Esophagus (tissue), 2 donors: ENCODE data around the gene VEPH1. TPM values are rescaled to one million over a fixed set of nuclear protein-coding genes. Genes with fewer than 3 reads are reported as not detected.

Source experiments
- H3K27ac ChIP-seq, 2 donors: one replicate each; pipeline ENCODE4 v1.5.1; 2013; ENCODE audit warnings: low read depth in 2 of 2, mild to moderate bottlenecking in 2 of 2, inconsistent platforms in 1 of 2, low read length in 1 of 2, moderate library complexity in 1 of 2
- H3K27me3 ChIP-seq, 2 donors: one replicate each; pipeline ENCODE4 v1.6.1; 2013; ENCODE audit warnings: low read length in 2 of 2, control low read depth in 1 of 2, mild to moderate bottlenecking in 1 of 2; ENCODE audit not compliant: insufficient read depth in 2 of 2, control insufficient read depth in 1 of 2
- H3K36me3 ChIP-seq, 2 donors: one replicate each; pipeline ENCODE4 v1.6.1; 2013; ENCODE audit warnings: low read length in 1 of 2; ENCODE audit not compliant: control insufficient read depth in 2 of 2, insufficient read depth in 2 of 2
- H3K4me1 ChIP-seq, 2 donors: one replicate each; pipeline ENCODE4 v1.6.1; 2013; ENCODE audit warnings: low read length in 1 of 2; ENCODE audit not compliant: control insufficient read depth in 2 of 2, insufficient read depth in 2 of 2
- H3K4me3 ChIP-seq, 2 donors: one replicate each; pipeline ENCODE4 v1.5.1; 2013; ENCODE audit warnings: low read length in 2 of 2, mild to moderate bottlenecking in 2 of 2, low read depth in 1 of 2, moderate library complexity in 1 of 2
- H3K9me3 ChIP-seq, 2 donors: one replicate each; pipeline ENCODE4 v1.6.1; 2013; ENCODE audit warnings: mild to moderate bottlenecking in 2 of 2, low read depth in 1 of 2, low read length in 1 of 2, moderate library complexity in 1 of 2; ENCODE audit not compliant: control insufficient read depth in 2 of 2, insufficient read depth in 1 of 2
- WGBS, 2 donors: extraction: QIAGEN DNeasy Blood & Tissue Kit; methylation state at CpG; one replicate each; pipeline ENCODE4 v1.1.7; 2013; 5-methylcytosine and 5-hydroxymethylcytosine counted together
- polyA plus RNA-seq, 2 donors: library from polyadenylated mRNA; stranded (reverse); fragments of 200-250 nt; gene quantifications; one replicate each; pipeline ENCODE4 v1.2.3, GENCODE V29; 2013
- donor health status: healthy with polysubstance abuse.
- donor health status: Bipolar disorder and iron deficiency.

VEPH1 gene
- polyA plus RNA-seq, 2 donors = 0.07 to 0.08 TPM

DNA sequence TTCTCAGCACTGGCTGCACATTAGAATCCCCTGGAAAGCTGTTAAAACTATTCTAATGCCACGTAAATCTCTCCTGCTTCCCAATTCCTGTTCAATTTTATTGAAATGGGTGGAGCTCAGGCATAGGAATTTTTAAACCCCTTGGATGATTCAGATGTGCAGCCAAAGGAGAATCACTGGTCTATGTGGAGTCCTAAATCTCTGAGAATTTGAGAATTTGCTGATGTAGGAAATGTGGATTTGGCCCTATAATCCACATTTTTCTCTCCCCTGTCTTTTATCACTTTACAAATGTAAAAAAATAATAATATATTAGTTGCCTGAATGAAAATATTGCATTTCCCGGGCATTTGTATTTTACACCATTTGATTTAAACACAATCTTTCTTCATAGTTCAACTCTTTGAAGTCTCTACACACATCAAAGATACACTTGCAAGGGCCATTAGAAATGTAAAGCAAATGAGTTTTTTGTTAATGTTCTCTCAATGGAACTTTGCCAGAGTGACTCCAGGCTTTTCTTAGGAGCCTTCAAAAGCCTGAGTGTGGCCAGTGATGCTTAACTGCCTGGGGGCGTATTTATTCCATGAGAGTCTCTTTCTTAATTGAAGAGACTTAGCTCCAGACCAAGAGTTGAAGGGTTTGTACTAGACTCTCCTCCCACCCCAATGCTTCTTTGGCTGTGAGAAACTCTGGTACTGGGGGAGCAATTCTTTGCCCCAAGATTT, 115.3 kb downstream of the VEPH1 start:
- Histone ChIP-seq H3K4me1 (peaks cover 0 to 4% of the 10 kb centered on the region in 2 donors), H3K27ac (no peak overlapping the region), H3K9me3 (peaks cover 0 to 5% of the 10 kb centered on the region in 2 donors), H3K4me3 (no peak overlapping the region), H3K27me3 (no peaks in the 10 kb centered on the region), H3K36me3 (no peaks in the 10 kb centered on the region)
- 45 to 52% methylated on average over 3 of the region's 3 CpGs for WGBS, 2 donors

DNA sequence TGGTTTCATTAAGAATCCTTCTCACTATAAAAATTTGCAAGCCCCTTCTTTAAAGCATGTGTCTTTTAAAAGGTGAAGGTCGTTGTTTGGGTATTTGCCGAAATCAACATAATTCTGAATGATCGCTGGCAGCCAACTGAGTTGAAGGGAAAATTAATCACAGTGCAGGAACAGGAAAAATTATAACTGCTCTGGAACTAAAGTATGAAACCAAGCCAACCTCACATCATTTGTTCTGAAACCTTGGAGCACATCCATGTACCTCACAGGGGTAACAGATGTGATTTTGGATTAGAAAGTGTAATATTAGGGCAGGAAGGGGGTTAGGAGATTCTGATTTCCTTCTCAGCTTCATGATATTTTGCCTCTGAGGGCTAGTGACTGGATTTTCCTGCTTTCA, 118.7 kb downstream of the VEPH1 start:
- no peak overlapping the region for H3K4me3 ChIP-seq
- H3K4me1 ChIP-seq = no peaks in the 10 kb centered on the region

DNA sequence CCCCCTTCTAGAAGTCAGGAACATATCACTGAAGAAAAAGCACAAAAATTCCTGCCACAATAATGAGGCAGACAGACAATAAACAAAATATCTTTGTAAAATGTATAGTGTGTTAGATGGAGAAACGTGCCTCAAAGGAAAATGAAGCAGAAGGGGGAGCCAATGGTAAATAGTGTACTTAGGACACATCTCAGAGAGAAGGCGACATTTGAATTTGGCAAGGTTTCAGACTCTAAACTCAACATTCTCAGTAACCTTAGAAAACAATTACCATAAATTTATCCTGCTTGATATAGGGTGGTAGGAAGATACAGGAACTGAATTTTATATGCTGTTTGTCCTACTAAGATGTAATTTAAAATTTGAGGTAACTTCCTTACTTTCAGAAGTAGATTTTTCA, 119.2 kb downstream of the VEPH1 start:
- 41 to 45% methylated on average over 2 of the region's 2 CpGs for WGBS, 2 donors
- H3K27me3 ChIP-seq = no peaks in the 10 kb centered on the region
- no peaks in the 10 kb centered on the region for H3K9me3 ChIP-seq
- H3K27ac ChIP-seq = no peak overlapping the region
- H3K36me3 ChIP-seq = no peaks in the 10 kb centered on the region
- H3K4me1 ChIP-seq = no peaks in the 10 kb centered on the region
- H3K4me3 ChIP-seq = no peak overlapping the region

More for the DNA sequence above, 118.7 kb downstream of the VEPH1 start:
- H3K9me3 ChIP-seq = no peaks in the 10 kb centered on the region
- H3K27ac ChIP-seq = no peak overlapping the region
- WGBS, 2 donors = 48 to 59% methylated on average over 3 of the region's 3 CpGs
- H3K27me3 ChIP-seq = no peaks in the 10 kb centered on the region
- H3K36me3 ChIP-seq = no peaks in the 10 kb centered on the region

DNA sequence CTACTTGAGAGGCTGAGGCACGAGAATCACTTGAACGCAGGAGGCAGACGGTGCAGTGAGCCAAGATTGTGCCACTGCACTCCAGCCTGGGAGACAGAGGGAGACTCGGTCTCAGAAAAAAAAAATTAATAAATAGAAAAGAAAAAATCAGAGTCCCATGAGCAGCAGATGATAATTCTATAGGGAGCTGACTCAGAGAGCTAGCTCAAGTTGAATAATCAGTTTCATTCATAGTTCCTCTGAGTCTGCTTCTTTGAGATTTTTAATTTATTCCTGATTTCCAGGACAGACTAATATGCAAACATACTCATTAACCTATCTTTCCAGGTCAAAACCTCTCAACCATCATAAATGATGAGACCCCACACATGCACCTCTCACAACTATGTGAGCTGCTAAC, 121.6 kb downstream of the VEPH1 start:
- H3K4me1 ChIP-seq = no peaks in the 10 kb centered on the region
- no peaks in the 10 kb centered on the region for H3K36me3 ChIP-seq
- no peak overlapping the region for H3K4me3 ChIP-seq
- no peak overlapping the region for H3K27ac ChIP-seq
- no peaks in the 10 kb centered on the region for H3K27me3 ChIP-seq
- H3K9me3 ChIP-seq = no peaks in the 10 kb centered on the region
- WGBS, 2 donors = 85 to 90% methylated on average over 4 of the region's 4 CpGs

DNA sequence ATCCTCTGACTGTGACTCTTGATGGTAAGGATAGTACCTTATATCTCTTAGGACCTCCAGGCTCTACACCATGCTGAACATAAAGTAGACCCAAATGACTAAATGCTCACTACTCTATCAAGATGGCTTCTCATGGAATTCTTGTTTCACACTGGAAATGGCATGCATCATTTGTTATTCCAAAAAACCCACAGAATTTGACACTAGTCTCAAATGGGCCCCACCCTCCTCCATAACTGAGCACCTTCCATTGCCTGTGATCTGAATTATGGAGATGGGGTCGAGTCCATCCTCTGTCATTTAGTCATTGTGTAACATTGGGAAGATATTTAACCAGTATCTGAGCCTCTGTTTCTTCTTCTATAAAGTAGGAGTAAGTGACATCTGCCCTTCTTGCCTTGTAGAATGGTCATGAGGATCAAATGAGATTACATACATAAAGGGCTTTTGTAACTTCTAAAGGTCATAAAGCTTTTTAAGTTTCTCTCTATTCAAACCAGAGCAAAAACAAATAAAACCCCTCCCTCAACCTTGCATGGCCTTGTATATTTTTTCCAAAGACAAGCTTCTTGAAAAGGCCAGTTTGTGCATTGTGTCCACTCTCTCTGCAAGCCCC, 123.6 kb downstream of the VEPH1 start:
- no peak overlapping the region for H3K27ac ChIP-seq
- no peaks in the 10 kb centered on the region for H3K9me3 ChIP-seq
- 53 to 70% methylated on average over 1 of the region's 1 CpG for WGBS, 2 donors

DNA sequence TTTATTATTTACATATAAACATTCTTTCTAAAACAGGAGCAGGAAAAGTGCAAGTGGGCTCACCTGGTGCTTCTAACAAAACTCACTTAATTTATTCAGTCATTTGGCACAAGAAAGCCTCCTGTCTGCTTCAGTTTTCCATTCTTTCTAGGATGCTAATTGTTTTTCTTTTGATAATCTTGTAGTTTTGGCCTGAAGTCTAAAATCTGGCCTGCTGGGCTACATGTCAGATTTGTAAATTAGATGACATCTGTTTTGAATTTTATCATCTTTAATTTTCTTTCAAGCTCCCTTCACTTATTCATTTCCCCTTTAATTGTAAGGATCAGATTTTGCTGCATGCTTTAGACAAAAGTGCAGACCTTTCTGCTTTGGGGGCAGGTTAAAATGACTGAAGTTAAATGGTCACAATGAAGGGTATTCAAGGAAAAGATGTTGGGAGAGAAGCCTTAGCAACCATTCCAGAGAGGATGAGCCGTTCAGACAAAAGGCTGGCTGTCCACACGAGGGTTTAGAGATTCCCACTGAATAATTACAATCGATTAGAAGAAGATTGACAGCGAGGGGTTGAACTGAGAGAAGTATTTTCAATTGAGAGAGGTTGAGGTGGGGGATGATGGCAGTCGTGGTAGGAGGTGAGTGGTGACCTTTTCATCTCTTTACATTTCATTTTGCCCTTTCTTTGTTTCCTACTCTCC, 126.5 kb downstream of the VEPH1 start:
- Histone ChIP-seq H3K4me3 (no peak overlapping the region), H3K4me1 (no peaks in the 10 kb centered on the region)
- WGBS, 2 donors = 69 to 76% methylated on average over 5 of the region's 5 CpGs

More for the DNA sequence above, 123.6 kb downstream of the VEPH1 start:
- Histone ChIP-seq H3K4me1 (no peaks in the 10 kb centered on the region), H3K4me3 (no peak overlapping the region), H3K36me3 (no peaks in the 10 kb centered on the region), H3K27me3 (no peaks in the 10 kb centered on the region)

DNA sequence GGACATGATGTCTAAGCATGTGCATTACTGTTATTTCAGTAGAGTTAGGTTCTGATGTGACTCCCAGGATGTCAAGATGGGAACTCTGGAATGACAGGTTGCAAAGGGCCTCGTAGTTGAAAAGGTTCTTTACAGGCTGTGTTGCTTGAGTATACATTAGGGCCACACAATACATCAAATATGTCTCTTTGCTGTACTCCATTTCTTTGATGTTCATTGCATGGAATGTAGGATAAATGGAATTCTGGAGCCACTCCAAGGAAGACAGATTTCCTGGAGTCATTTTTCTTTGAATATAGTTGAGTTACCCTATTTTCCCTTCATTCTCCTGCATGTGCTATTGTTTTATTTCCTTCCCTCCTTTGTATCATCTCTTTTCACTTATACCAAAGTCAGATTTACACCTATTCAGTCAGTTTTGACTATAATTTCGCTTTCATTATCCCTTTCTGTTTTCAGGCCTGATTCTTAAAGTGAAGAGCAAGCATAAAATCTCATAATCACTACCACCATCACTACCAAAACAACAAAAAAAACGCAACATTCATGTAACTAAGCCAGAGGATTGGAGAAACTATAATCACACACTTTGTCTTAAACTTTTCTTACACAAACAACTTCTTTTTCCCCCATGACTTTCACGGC, 127.8 kb downstream of the VEPH1 start:
- no peaks in the 10 kb centered on the region for H3K4me1 ChIP-seq
- no peaks in the 10 kb centered on the region for H3K36me3 ChIP-seq
- H3K9me3 ChIP-seq = no peaks in the 10 kb centered on the region
- H3K27ac ChIP-seq = no peak overlapping the region
- no peak overlapping the region for H3K4me3 ChIP-seq
- 54 to 67% methylated on average over 4 of the region's 4 CpGs for WGBS, 2 donors
- no peaks in the 10 kb centered on the region for H3K27me3 ChIP-seq

More for the DNA sequence above, 126.5 kb downstream of the VEPH1 start:
- H3K27ac ChIP-seq = no peak overlapping the region
- H3K36me3 ChIP-seq = no peaks in the 10 kb centered on the region
- no peaks in the 10 kb centered on the region for H3K27me3 ChIP-seq
- no peaks in the 10 kb centered on the region for H3K9me3 ChIP-seq

DNA sequence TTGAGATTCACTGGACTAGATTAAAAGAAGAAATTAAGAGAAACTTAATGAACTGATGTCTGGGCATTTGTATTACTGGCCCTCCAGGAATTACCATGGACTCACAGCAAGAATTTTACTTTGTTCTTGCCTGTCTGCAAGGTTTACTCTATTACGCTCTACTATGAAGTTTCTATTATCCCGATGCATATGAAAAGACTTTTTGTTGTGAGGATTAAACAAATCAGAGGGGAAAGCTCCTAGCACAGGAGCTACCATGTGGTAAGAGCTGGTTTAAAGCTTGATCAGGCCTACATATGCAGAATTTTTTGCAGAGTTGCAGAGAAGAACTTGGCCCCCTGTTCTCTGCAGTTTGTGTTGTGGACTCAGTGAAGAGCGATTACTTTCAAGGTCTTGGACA, 128.3 kb downstream of the VEPH1 start:
- no peaks in the 10 kb centered on the region for H3K9me3 ChIP-seq
- H3K27me3 ChIP-seq = no peaks in the 10 kb centered on the region
- WGBS, 2 donors = 91% methylated on average over 3 of the region's 3 CpGs
- H3K36me3 ChIP-seq = no peaks in the 10 kb centered on the region
- no peak overlapping the region for H3K4me3 ChIP-seq
- H3K4me1 ChIP-seq = no peaks in the 10 kb centered on the region
- H3K27ac ChIP-seq = no peak overlapping the region

DNA sequence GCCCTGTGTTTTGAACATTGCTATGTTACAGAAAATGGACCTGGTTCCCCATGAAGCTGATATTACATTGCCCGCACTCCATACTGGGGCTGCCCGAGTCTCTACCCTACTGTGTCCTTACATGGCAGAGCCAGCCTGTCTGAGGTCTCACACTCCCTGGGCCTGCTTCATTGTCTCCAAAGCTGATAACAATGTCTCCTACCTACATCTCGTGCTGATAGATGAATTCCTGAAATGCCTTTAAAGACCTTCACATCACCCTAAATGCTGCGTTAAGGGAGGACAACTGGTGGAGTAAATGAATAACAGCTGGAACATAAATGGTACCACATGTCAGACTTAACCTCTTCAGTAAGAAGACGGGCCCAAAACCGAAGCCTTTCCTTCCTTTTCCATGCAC, 129.4 kb downstream of the VEPH1 start:
- Histone ChIP-seq H3K36me3 (no peaks in the 10 kb centered on the region), H3K4me3 (no peak overlapping the region), H3K27ac (no peak overlapping the region), H3K4me1 (no peaks in the 10 kb centered on the region), H3K27me3 (no peaks in the 10 kb centered on the region), H3K9me3 (no peaks in the 10 kb centered on the region)
- WGBS, 2 donors = 82 to 85% methylated on average over 6 of the region's 6 CpGs
